ENCODE measurements around the gene TRIM14. TPM values are rescaled to one million over a fixed set of nuclear protein-coding genes. Genes with fewer than 3 reads are reported as not detected.

Gene TRIM14
- total RNA-seq, 2 experiments from 2014 or later, result 23.5 to 23.6 TPM

- Histone ChIP-seq H3K4me1 (ENCODE audit: insufficient read depth, low read length) (peaks cover 6% of the 10 kb centered on the region), H3K4me3 (ENCODE audit: low read length) (no peak overlapping the region), H3K27ac (ENCODE audit: low read depth in 1 of 2, low read length in 2 of 2) (no peak overlapping the region), H3K27me3 (ENCODE audit: control insufficient read depth in 1 of 2, insufficient read depth in 2 of 2, low read length in 2 of 2) (no peaks in the 10 kb centered on the region), H3K36me3 (ENCODE audit: insufficient read depth, low read length) (no peaks in the 10 kb centered on the region), H3K9me3 (ENCODE audit: control insufficient read depth in 1 of 2, insufficient read depth in 1 of 2, low read length in 2 of 2) (no peaks in the 10 kb centered on the region)
- H3K27me3 Mint-ChIP-seq, result no peaks in the 10 kb centered on the region
- no peak overlapping the region for H3K27ac Mint-ChIP-seq
- ChIA-PET POLR2A (no interaction called here), CTCF (interaction anchor here (0.7 to 1.0 kb wide), 3 partner anchors 49 to 142 kb away, joined by 3 read pairs; partner anchors contain the start of gene ANP32B)
- TF ChIP-seq, protein P1, sequence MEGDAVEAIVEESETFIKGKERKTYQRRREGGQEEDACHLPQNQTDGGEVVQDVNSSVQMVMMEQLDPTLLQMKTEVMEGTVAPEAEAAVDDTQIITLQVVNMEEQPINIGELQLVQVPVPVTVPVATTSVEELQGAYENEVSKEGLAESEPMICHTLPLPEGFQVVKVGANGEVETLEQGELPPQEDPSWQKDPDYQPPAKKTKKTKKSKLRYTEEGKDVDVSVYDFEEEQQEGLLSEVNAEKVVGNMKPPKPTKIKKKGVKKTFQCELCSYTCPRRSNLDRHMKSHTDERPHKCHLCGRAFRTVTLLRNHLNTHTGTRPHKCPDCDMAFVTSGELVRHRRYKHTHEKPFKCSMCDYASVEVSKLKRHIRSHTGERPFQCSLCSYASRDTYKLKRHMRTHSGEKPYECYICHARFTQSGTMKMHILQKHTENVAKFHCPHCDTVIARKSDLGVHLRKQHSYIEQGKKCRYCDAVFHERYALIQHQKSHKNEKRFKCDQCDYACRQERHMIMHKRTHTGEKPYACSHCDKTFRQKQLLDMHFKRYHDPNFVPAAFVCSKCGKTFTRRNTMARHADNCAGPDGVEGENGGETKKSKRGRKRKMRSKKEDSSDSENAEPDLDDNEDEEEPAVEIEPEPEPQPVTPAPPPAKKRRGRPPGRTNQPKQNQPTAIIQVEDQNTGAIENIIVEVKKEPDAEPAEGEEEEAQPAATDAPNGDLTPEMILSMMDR (IDR thresholded peaks at IDR 0.05), result no peak
- no peak overlapping the region for H3K4me3 Mint-ChIP-seq
- peaks cover 5% of the 10 kb centered on the region for H3K4me1 Mint-ChIP-seq (ENCODE audit: low read depth)
- ATAC-seq (ENCODE audit: poor library complexity) (no peak), DNase-seq (no peak)
- intact Hi-C loops (cut with DNase I, micrococcal nuclease), result loop anchor here (5.0 to 10.0 kb wide), 2 partner anchors 45 to 227 kb away; no protein-coding TSS in a partner anchor
- H3K9me3 Mint-ChIP-seq, result no peaks in the 10 kb centered on the region
- no peaks in the 10 kb centered on the region for H3K36me3 Mint-ChIP-seq (ENCODE audit: low read depth)
These were observed 87.1 kb downstream of the TRIM14 start for GRCh38 chr9:98031935-98032334.

GRCh38 chr9:98031169-98031568 is 87.9 kb downstream of the TRIM14 start:
- ATAC-seq (ENCODE audit: poor library complexity), result no peak
- no peaks in the 10 kb centered on the region for H3K9me3 Mint-ChIP-seq
- no peak for DNase-seq
- TF ChIP-seq, protein P1 (IDR thresholded peaks at IDR 0.05), result no peak
- POLR2A ChIA-PET, result no interaction called here
- no peak overlapping the region for H3K27ac Mint-ChIP-seq
- peaks cover under 1% of the 10 kb centered on the region for H3K36me3 Mint-ChIP-seq (ENCODE audit: low read depth)
- intact Hi-C loops (cut with DNase I, micrococcal nuclease), result loop anchor here (5.0 to 10.0 kb wide), 2 partner anchors 44 to 226 kb away; no protein-coding TSS in a partner anchor
- no peak overlapping the region for H3K4me3 ChIP-seq (ENCODE audit: low read length)
- H3K27me3 ChIP-seq (ENCODE audit: control insufficient read depth in 1 of 2, insufficient read depth in 2 of 2, low read length in 2 of 2), result no peaks in the 10 kb centered on the region
- no peak overlapping the region for H3K4me3 Mint-ChIP-seq
- H3K36me3 ChIP-seq (ENCODE audit: insufficient read depth, low read length), result no peaks in the 10 kb centered on the region
- H3K27ac ChIP-seq (ENCODE audit: low read depth in 1 of 2, low read length in 2 of 2), result no peak overlapping the region
- CTCF ChIA-PET, result interaction anchor here (1.0 kb wide), 1 partner anchor 48 kb away, joined by 3 read pairs; the partner anchor contains the start of gene ANP32B
- H3K27me3 Mint-ChIP-seq, result no peaks in the 10 kb centered on the region
- peaks cover 5% of the 10 kb centered on the region for H3K4me1 Mint-ChIP-seq (ENCODE audit: low read depth)
- no peaks in the 10 kb centered on the region for H3K9me3 ChIP-seq (ENCODE audit: control insufficient read depth in 1 of 2, insufficient read depth in 1 of 2, low read length in 2 of 2)
- peaks cover 6% of the 10 kb centered on the region for H3K4me1 ChIP-seq (ENCODE audit: insufficient read depth, low read length)

DNA sequence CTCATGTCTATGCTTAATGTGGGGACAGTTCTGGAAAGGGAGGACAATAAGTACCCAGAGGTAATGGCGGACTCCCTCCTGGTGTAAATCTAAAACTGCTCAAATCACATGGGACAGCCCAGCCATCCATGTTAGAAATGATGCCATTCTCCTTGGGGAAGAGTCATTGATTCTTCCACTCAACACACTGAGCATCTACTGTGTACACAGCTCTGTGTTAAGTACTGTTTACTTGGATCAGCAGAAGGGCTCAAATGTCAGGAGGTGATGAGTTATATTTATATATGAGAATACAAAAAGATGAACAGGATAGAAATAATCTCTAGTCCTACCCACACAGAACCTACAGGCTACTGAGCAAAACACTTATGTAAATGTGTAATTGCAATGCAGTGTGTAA is 94.3 kb downstream of the TRIM14 start:
- H3K36me3 ChIP-seq (ENCODE audit: insufficient read depth, low read length), result peaks cover 4% of the 10 kb centered on the region
- Mint-ChIP-seq H3K4me1 (ENCODE audit: low read depth) (no peaks in the 10 kb centered on the region), H3K9me3 (no peaks in the 10 kb centered on the region), H3K27me3 (no peaks in the 10 kb centered on the region), H3K27ac (no peak overlapping the region), H3K36me3 (ENCODE audit: low read depth) (peaks cover 8% of the 10 kb centered on the region), H3K4me3 (no peak overlapping the region)
- DNase-seq (no peak), ATAC-seq (ENCODE audit: poor library complexity) (no peak)
- intact Hi-C loops (cut with DNase I, micrococcal nuclease), result no loop called here
- no peaks in the 10 kb centered on the region for H3K9me3 ChIP-seq (ENCODE audit: control insufficient read depth in 1 of 2, insufficient read depth in 1 of 2, low read length in 2 of 2)
- TF ChIP-seq, protein P1 (IDR thresholded peaks at IDR 0.05), result no peak
- no peak overlapping the region for H3K27ac ChIP-seq (ENCODE audit: low read depth in 1 of 2, low read length in 2 of 2)
- H3K4me1 ChIP-seq (ENCODE audit: insufficient read depth, low read length), result no peaks in the 10 kb centered on the region
- CTCF ChIA-PET, result no interaction called here
- no peak overlapping the region for H3K4me3 ChIP-seq (ENCODE audit: low read length)
- POLR2A ChIA-PET, result interaction anchor here (1.6 kb wide), 2 partner anchors 10 to 103 kb away, joined by 4 read pairs; partner anchors contain the start of gene TRMO
- H3K27me3 ChIP-seq (ENCODE audit: control insufficient read depth in 1 of 2, insufficient read depth in 2 of 2, low read length in 2 of 2), result no peaks in the 10 kb centered on the region

Data from CD4-positive, alpha-beta T cell (primary cell).